SK-N-SH (cell line): ENCODE data around the gene CCDC126.

Experiments used
- EP300 ChIP-seq, 2 experiments: IDR thresholded peaks; 2 replicates each; pipeline versions ENCODE4 v1.4.0 to v1.6.1; 2012; ENCODE audit warnings: borderline replicate concordance in 1 of 2, low read depth in 1 of 2, low read length in 1 of 2
- TAF1 ChIP-seq: IDR thresholded peaks from 2 replicates; pipeline ENCODE4 v1.6.1; 2012; ENCODE audit warnings: low read depth, mild to moderate bottlenecking, low read length, moderate library complexity, borderline replicate concordance
- USF1 ChIP-seq: IDR thresholded peaks from 2 replicates; pipeline ENCODE4 v1.4.0; 2012; ENCODE audit warnings: low read depth, borderline replicate concordance
- TF ChIP-seq, protein P1 (sequence below): fragments of 200-600 bp; sonication (generic); IDR thresholded peaks from 2 replicates; pipeline ENCODE4 v1.6.1; 2017; ENCODE audit warnings: antibody characterized with exemption, mild to moderate bottlenecking, moderate library complexity

GRCh38 chr7:23598296-23598695, 1.1 kb downstream of the CCDC126 start:
- TF ChIP-seq EP300 (IDR thresholded peaks at IDR 0.05; ENCODE audit: borderline replicate concordance in 1 of 2, low read depth in 1 of 2, low read length in 1 of 2) (no peak), USF1 (no peak), TAF1 (no peak)
- TF ChIP-seq, protein P1, sequence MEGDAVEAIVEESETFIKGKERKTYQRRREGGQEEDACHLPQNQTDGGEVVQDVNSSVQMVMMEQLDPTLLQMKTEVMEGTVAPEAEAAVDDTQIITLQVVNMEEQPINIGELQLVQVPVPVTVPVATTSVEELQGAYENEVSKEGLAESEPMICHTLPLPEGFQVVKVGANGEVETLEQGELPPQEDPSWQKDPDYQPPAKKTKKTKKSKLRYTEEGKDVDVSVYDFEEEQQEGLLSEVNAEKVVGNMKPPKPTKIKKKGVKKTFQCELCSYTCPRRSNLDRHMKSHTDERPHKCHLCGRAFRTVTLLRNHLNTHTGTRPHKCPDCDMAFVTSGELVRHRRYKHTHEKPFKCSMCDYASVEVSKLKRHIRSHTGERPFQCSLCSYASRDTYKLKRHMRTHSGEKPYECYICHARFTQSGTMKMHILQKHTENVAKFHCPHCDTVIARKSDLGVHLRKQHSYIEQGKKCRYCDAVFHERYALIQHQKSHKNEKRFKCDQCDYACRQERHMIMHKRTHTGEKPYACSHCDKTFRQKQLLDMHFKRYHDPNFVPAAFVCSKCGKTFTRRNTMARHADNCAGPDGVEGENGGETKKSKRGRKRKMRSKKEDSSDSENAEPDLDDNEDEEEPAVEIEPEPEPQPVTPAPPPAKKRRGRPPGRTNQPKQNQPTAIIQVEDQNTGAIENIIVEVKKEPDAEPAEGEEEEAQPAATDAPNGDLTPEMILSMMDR, result no peak
